HepG2 (cell line): ENCODE measurements around the gene SGPL1. TPM values are rescaled to one million over a fixed set of nuclear protein-coding genes. Genes with fewer than 3 reads are reported as not detected.

ENCODE experiments used
- ARID2 ChIP-seq: sonication (generic); formaldehyde crosslinking; IDR thresholded peaks from 2 replicates; pipeline ENCODE4 v1.8.1; 2022; ENCODE audit warnings: mild to moderate bottlenecking, missing genetic modification reagents, borderline replicate concordance
- ELF1 ChIP-seq: sonication (generic); formaldehyde crosslinking; IDR thresholded peaks from 2 replicates; pipeline ENCODE4 v1.4.0; 2020; ENCODE audit warnings: missing genetic modification reagents
- ETV5 ChIP-seq: IDR thresholded peaks from 2 replicates; pipeline ENCODE4 v1.6.1; 2018; ENCODE audit warnings: missing biosample characterization, missing genetic modification reagents, inconsistent platforms, borderline replicate concordance
- GRHL1 ChIP-seq: sonication (generic); formaldehyde crosslinking; conservative IDR thresholded peaks from 2 replicates; pipeline ENCODE4 v1.8.0; 2022; ENCODE audit warnings: missing genetic modification reagents
- GTF2F1 ChIP-seq: fragments of 150-350 bp; IDR thresholded peaks from 2 replicates; pipeline ENCODE4 v1.6.1; 2014; ENCODE audit warnings: low read length
- HNRNPH1 ChIP-seq: fragments of 200-400 bp; formaldehyde crosslinking; optimal IDR thresholded peaks from 2 replicates; pipeline ENCODE3; 2017; ENCODE audit warnings: mild to moderate bottlenecking, low read depth, low read length
- KDM5A ChIP-seq: fragments of 200-600 bp; sonication (generic); IDR thresholded peaks from 2 replicates; pipeline ENCODE4 v1.7.0; 2018; ENCODE audit warnings: antibody characterized with exemption, mild to moderate bottlenecking, low read length, borderline replicate concordance
- MXD4 ChIP-seq: IDR thresholded peaks from 2 replicates; pipeline ENCODE4 v1.6.1; 2016; ENCODE audit warnings: mild to moderate bottlenecking, missing biosample characterization, missing genetic modification reagents
- MYC ChIP-seq: sonication (generic); formaldehyde crosslinking; IDR thresholded peaks from 2 replicates; pipeline ENCODE4 v1.9.0; 2021; ENCODE audit warnings: missing genetic modification reagents, borderline replicate concordance
- ONECUT2 ChIP-seq: sonication (generic); formaldehyde crosslinking; IDR thresholded peaks from 2 replicates; pipeline ENCODE4 v1.4.0; 2020; ENCODE audit warnings: missing genetic modification reagents
- POLR2G ChIP-seq: fragments of 200-400 bp; formaldehyde crosslinking; IDR thresholded peaks from 2 replicates; pipeline ENCODE4 v1.6.1; 2018; ENCODE audit warnings: mild to moderate bottlenecking, low read depth, low read length, moderate library complexity
- RXRB ChIP-seq: IDR thresholded peaks from 2 replicates; pipeline ENCODE4 v1.6.1; 2016; ENCODE audit warnings: borderline replicate concordance, missing genetic modification reagents, missing compliant biosample characterization
- ZNF251 ChIP-seq: sonication (generic); formaldehyde crosslinking; IDR thresholded peaks from 2 replicates; pipeline ENCODE4 v1.9.0; 2021; ENCODE audit warnings: mild to moderate bottlenecking, missing genetic modification reagents
- ZNF430 ChIP-seq: sonication (generic); formaldehyde crosslinking; IDR thresholded peaks from 2 replicates; pipeline ENCODE4 v1.9.0; 2021; ENCODE audit warnings: mild to moderate bottlenecking, missing genetic modification reagents
- ZNF577 ChIP-seq: sonication (generic); formaldehyde crosslinking; IDR thresholded peaks from 2 replicates; pipeline ENCODE4 v1.4.0; 2020; ENCODE audit warnings: mild to moderate bottlenecking, low read depth, missing genetic modification reagents, borderline replicate concordance
- ZNF614 ChIP-seq: IDR thresholded peaks from 2 replicates; pipeline ENCODE4 v1.6.1; 2018; ENCODE audit warnings: missing biosample characterization, missing genetic modification reagents, inconsistent platforms, borderline replicate concordance
- ZNF720 ChIP-seq: sonication (generic); formaldehyde crosslinking; IDR thresholded peaks from 2 replicates; pipeline ENCODE4 v1.4.0; 2020; ENCODE audit warnings: missing genetic modification reagents
- ZNF749 ChIP-seq: sonication (generic); formaldehyde crosslinking; IDR thresholded peaks from 2 replicates; pipeline ENCODE4 v1.8.0; 2022; ENCODE audit warnings: mild to moderate bottlenecking, missing genetic modification reagents, moderate library complexity, borderline replicate concordance
- ZNF761 ChIP-seq: sonication (generic); formaldehyde crosslinking; conservative IDR thresholded peaks from 2 replicates; pipeline ENCODE4 v1.4.0; 2020; ENCODE audit warnings: mild to moderate bottlenecking, missing genetic modification reagents
- ZSCAN29 ChIP-seq: sonication (generic); formaldehyde crosslinking; conservative IDR thresholded peaks from 2 replicates; pipeline ENCODE4 v1.4.0; 2020; ENCODE audit warnings: mild to moderate bottlenecking, missing genetic modification reagents
- polyA plus RNA-seq, 8 experiments: library from polyadenylated mRNA; depleted of rRNA in 3 of 8; stranded (reverse) in 7 of 8; unstranded in 1 of 8; fragments of >200 nt; fragmentation: Illumina TruSeq in 4 of 8; extraction: Trizol in 4 of 8; gene quantifications; 2 replicates each; pipeline versions ENCODE4 v1.2.1 to v1.2.3, GENCODE V29; 2011 to 2016; ENCODE audit warnings: low read depth in 4 of 8, missing spikeins in 1 of 8, mixed read lengths in 1 of 8; ENCODE audit not compliant: insufficient read depth in 1 of 8
- total RNA-seq, 5 experiments: library from RNA; depleted of rRNA; stranded (reverse); fragments of >200 nt; fragmentation: Illumina TruSeq; extraction: Trizol; gene quantifications; 2 replicates each; pipeline ENCODE4 v1.2.3, GENCODE V29; 2016; ENCODE audit warnings: low read depth in 1 of 5
- TF ChIP-seq, protein P1 (sequence below): IDR thresholded peaks from 2 replicates; pipeline ENCODE4 v1.4.0; 2020; ENCODE audit warnings: mild to moderate bottlenecking, missing genetic modification reagents
- TF ChIP-seq, protein P2 (sequence below): IDR thresholded peaks from 2 replicates; pipeline ENCODE4 v1.6.1; 2016
- TF ChIP-seq, protein P3 (sequence below): sonication (generic); formaldehyde crosslinking; IDR thresholded peaks from 2 replicates; pipeline ENCODE4 v1.4.0; 2020; ENCODE audit warnings: missing genetic modification reagents

SGPL1 gene
- total and polyA plus RNA-seq, 2 of the 13 experiments (the other 11 are each of a cell fraction or from before 2014, with no cell fraction given): 17.6 to 25.0 TPM

- TF ChIP-seq, protein P1, sequence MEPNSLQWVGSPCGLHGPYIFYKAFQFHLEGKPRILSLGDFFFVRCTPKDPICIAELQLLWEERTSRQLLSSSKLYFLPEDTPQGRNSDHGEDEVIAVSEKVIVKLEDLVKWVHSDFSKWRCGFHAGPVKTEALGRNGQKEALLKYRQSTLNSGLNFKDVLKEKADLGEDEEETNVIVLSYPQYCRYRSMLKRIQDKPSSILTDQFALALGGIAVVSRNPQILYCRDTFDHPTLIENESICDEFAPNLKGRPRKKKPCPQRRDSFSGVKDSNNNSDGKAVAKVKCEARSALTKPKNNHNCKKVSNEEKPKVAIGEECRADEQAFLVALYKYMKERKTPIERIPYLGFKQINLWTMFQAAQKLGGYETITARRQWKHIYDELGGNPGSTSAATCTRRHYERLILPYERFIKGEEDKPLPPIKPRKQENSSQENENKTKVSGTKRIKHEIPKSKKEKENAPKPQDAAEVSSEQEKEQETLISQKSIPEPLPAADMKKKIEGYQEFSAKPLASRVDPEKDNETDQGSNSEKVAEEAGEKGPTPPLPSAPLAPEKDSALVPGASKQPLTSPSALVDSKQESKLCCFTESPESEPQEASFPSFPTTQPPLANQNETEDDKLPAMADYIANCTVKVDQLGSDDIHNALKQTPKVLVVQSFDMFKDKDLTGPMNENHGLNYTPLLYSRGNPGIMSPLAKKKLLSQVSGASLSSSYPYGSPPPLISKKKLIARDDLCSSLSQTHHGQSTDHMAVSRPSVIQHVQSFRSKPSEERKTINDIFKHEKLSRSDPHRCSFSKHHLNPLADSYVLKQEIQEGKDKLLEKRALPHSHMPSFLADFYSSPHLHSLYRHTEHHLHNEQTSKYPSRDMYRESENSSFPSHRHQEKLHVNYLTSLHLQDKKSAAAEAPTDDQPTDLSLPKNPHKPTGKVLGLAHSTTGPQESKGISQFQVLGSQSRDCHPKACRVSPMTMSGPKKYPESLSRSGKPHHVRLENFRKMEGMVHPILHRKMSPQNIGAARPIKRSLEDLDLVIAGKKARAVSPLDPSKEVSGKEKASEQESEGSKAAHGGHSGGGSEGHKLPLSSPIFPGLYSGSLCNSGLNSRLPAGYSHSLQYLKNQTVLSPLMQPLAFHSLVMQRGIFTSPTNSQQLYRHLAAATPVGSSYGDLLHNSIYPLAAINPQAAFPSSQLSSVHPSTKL (CRISPR knock-in tag): peak; percentile 11; the same call in 1 of the 2 replicates
- TF ChIP-seq RXRB (CRISPR knock-in tag): no peak
- no peak for TF ChIP-seq ZNF720 (CRISPR knock-in tag)
- TF ChIP-seq, protein P2, sequence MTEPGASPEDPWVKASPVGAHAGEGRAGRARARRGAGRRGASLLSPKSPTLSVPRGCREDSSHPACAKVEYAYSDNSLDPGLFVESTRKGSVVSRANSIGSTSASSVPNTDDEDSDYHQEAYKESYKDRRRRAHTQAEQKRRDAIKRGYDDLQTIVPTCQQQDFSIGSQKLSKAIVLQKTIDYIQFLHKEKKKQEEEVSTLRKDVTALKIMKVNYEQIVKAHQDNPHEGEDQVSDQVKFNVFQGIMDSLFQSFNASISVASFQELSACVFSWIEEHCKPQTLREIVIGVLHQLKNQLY: no peak
- TF ChIP-seq, protein P3, sequence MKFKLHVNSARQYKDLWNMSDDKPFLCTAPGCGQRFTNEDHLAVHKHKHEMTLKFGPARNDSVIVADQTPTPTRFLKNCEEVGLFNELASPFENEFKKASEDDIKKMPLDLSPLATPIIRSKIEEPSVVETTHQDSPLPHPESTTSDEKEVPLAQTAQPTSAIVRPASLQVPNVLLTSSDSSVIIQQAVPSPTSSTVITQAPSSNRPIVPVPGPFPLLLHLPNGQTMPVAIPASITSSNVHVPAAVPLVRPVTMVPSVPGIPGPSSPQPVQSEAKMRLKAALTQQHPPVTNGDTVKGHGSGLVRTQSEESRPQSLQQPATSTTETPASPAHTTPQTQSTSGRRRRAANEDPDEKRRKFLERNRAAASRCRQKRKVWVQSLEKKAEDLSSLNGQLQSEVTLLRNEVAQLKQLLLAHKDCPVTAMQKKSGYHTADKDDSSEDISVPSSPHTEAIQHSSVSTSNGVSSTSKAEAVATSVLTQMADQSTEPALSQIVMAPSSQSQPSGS (CRISPR knock-in tag): no peak
- TF ChIP-seq ELF1 (CRISPR knock-in tag): no peak; the same call in 1 of the 2 replicates
- TF ChIP-seq ZNF614 (CRISPR knock-in tag): no peak; the same call in 1 of the 2 replicates
- peak; percentile 73; the same call in 1 of the 2 replicates for TF ChIP-seq ZNF749
- 0 out of 2 replicates have a peak, but pooled peaks have one; percentile 22 for TF ChIP-seq ZNF430
- TF ChIP-seq HNRNPH1: no peak
- TF ChIP-seq ONECUT2 (CRISPR knock-in tag): no peak
- no peak for TF ChIP-seq ZSCAN29
- no peak for TF ChIP-seq MXD4 (CRISPR knock-in tag)
- TF ChIP-seq ZNF251: no peak
- TF ChIP-seq ZNF761: no peak
- TF ChIP-seq MYC (CRISPR knock-in tag): peak; percentile 59; the same call in 1 of the 2 replicates
- TF ChIP-seq KDM5A: no peak
- no peak for TF ChIP-seq ARID2 (CRISPR knock-in tag)
- TF ChIP-seq ZNF577 (CRISPR knock-in tag): no peak
- TF ChIP-seq GRHL1 (CRISPR knock-in tag): no peak
- TF ChIP-seq ETV5: peak; percentile 70; the same call in 1 of the 2 replicates
- TF ChIP-seq POLR2G: peak; percentile 66; the same call in 1 of the 2 replicates
- no peak for TF ChIP-seq GTF2F1
Observed at GRCh38 chr10:70815504-70816219, at the start of gene SGPL1 (continued).
